LNCaP clone FGC (cell line): Measurements from ENCODE around the gene SCAF4.

Experiments used
- DNase-seq: peaks from one replicate; pipeline ENCODE4 v3.0.0-alpha.2; 2011; ENCODE audit warnings: low read depth
- H3K4me3 ChIP-seq: 2 replicates; pipeline ENCODE4 v1.5.1; 2011; ENCODE audit warnings: mild to moderate bottlenecking, low read depth, low read length, control low read depth
- CTCF ChIP-seq: IDR thresholded peaks from 2 replicates; pipeline ENCODE4 v1.5.1; 2012; ENCODE audit warnings: mild to moderate bottlenecking; ENCODE audit not compliant: control insufficient read depth, insufficient read depth; ENCODE audit errors: extremely low read depth

Gene SCAF4

GRCh38 chr21:31755027-31755426 lies 23.1 kb upstream of the SCAF4 start:
- DNase-seq = no peak
- no peak overlapping the region for H3K4me3 ChIP-seq
- TF ChIP-seq CTCF = no peak

- no peak for TF ChIP-seq CTCF
- DNase-seq = no peak
- no peak overlapping the region for H3K4me3 ChIP-seq
Observed at GRCh38 chr21:31754708-31754960, 22.7 kb upstream of the SCAF4 start.

DNA sequence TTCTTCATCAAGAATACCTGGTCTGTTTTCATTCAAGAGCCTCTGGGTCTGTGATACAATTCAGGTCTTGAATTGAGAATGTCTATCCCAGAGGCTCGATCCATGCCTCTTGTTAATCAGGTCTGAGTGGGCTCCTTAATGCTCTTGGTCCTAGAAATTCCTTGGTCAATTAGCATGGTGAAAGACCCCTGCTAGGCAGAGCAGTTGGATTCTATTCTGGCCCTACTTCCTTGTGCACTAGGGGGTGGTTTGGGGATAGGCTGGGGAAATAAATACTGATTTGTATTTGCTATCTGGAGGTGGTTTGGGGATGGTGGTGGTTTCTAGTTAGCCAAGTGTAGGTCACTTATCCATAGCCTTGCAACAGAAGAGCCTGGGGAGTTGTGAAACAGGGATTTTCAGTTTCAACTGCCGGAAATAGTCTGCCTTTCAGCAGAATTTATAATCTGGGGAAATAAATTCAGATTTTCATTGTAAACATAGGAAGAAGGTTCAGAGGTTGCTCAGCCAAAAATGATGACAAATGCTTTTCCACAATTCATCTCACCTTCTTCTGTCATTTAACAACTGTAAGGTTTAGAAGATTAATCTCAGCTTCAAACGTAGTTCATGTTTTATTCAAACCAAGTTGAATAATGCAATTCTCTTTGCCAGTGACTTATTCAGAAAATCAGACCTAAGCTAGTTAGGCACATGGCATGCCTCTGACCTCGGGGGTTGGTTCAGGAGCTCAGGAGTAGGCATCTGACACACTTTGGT lies 22.2 kb upstream of the SCAF4 start:
- no peak for TF ChIP-seq CTCF
- DNase-seq = no peak
- no peak overlapping the region for H3K4me3 ChIP-seq

DNA sequence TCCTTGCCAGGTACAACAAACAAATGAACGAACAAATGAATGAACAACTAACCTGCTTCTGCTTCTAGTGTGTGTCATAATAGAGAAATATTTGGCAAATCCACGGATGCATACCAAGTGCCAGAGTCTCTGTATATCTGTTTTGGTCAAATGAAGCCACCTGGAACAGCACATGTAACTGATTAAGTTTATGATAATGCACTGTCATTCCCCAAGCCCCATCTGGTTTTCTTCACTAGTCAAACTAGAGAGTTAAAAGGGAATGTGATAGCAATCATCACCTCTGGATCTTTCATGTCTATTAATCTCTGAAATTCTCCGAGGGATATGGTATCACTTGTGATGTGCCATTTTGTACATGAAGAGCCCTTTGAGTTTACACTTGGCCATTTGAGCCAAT lies 21.0 kb upstream of the SCAF4 start:
- no peak for DNase-seq
- no peak for TF ChIP-seq CTCF
- no peak overlapping the region for H3K4me3 ChIP-seq

DNA sequence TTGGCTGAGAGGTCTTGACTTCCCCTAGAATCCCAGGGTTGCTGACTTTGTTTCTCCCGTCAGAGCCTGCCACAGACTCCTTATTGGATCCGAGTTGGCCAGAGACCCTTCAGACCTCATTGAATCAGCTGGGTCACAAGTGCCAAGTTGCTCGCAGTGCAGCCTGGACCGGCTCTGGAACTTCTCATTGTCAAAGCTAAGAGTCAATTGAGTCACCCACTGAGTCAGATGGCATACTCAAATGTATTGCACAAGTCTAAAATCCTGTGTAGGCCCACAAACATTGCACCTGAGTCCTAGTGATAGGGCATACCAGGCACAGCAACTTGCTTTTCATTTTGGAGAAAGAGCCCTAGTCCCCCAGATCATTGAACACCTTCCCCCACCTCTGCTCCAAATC lies 20.4 kb upstream of the SCAF4 start:
- no peak for TF ChIP-seq CTCF
- no peak for DNase-seq
- no peak overlapping the region for H3K4me3 ChIP-seq

DNA sequence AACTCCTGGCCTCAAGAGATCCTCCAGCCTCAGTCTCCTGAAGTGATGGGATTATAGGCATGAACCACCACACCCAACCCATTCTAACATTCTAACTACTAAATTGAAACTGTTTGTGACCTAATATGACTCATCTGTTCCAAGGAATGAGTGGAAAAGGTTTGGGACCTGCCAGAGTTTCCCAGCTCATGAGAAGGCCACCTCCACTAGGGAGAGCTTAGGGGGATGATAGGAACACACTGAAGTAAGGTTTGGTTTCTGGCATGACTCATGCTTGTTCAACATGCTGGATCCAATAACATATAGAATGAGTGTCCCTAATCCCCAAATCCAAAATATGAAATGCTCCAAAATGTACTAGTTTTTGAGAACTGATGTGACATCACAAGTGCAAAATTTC lies 18.9 kb upstream of the SCAF4 start:
- no peak overlapping the region for H3K4me3 ChIP-seq
- no peak for DNase-seq
- TF ChIP-seq CTCF = no peak

DNA sequence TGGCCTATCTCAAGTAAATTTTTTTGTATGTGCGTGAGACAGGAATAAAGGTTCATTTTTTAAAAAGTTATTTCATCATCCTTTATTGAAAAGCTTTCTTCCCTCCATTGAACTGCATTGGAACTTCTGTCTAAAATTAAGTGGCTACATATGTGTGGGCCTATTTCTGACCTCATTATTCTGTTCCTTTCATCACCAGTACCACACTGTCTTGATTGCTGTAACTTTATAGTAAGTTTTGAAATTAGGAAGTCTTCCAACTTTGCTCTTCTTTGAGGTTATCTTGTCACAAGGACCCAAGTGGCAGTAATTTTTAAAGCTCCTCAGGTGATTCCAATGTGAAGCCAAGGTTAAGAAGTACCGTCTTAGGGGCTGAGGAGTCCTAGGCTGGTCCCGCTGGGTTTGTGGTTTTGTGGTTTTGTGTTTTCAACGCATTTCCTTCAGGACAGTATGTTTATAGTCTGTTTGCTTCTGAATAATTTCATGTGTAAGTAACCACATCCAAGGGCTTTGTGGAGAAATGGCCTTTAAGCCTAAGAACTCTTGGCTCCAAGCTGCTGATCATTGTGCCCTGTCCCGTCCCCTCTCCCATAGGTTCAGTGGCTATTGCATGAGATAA lies 12.4 kb upstream of the SCAF4 start:
- no peak overlapping the region for H3K4me3 ChIP-seq
- DNase-seq = no peak
- no peak for TF ChIP-seq CTCF
